ENCODE data around the gene C10orf120.

Gene C10orf120

GRCh38 chr10:122655524-122656307 lies 43.9 kb downstream of the C10orf120 start:
- Histone ChIP-seq H3K4me3 (ENCODE audit: insufficient read depth, low read depth, low read length) (no peak overlapping the region), H3K4me1 (ENCODE audit: control insufficient read depth, insufficient read depth, low read length) (no peaks in the 10 kb centered on the region), H3K36me3 (ENCODE audit: control insufficient read depth, insufficient read depth, low read length) (no peaks in the 10 kb centered on the region), H3K27me3 (ENCODE audit: control insufficient read depth, insufficient read depth, low read length, poor library complexity, severe bottlenecking) (no peaks in the 10 kb centered on the region), H3K9me3 (ENCODE audit: control insufficient read depth, low read length) (no peaks in the 10 kb centered on the region), H3K27ac (ENCODE audit: insufficient read depth, low read depth, low read length, poor library complexity, severe bottlenecking) (no peak overlapping the region)
- WGBS, 2 experiments = 95% methylated on average over 9 of the region's 9 CpGs

GRCh38 chr10:122650331-122650730 lies 49.3 kb downstream of the C10orf120 start:
- H3K4me1 ChIP-seq (ENCODE audit: control insufficient read depth, insufficient read depth, low read length) = no peaks in the 10 kb centered on the region
- no peak overlapping the region for H3K4me3 ChIP-seq (ENCODE audit: insufficient read depth, low read depth, low read length)
- 92 to 97% methylated on average over 2 of the region's 2 CpGs for WGBS, 2 experiments
- no peak overlapping the region for H3K27ac ChIP-seq (ENCODE audit: insufficient read depth, low read depth, low read length, poor library complexity, severe bottlenecking)
- no peaks in the 10 kb centered on the region for H3K27me3 ChIP-seq (ENCODE audit: control insufficient read depth, insufficient read depth, low read length, poor library complexity, severe bottlenecking)
- no peaks in the 10 kb centered on the region for H3K36me3 ChIP-seq (ENCODE audit: control insufficient read depth, insufficient read depth, low read length)
- H3K9me3 ChIP-seq (ENCODE audit: control insufficient read depth, low read length) = no peaks in the 10 kb centered on the region

- Histone ChIP-seq H3K27me3 (ENCODE audit: control insufficient read depth, insufficient read depth, low read length, poor library complexity, severe bottlenecking) (no peaks in the 10 kb centered on the region), H3K4me1 (ENCODE audit: control insufficient read depth, insufficient read depth, low read length) (no peaks in the 10 kb centered on the region), H3K36me3 (ENCODE audit: control insufficient read depth, insufficient read depth, low read length) (no peaks in the 10 kb centered on the region), H3K9me3 (ENCODE audit: control insufficient read depth, low read length) (no peaks in the 10 kb centered on the region), H3K4me3 (ENCODE audit: insufficient read depth, low read depth, low read length) (no peak overlapping the region), H3K27ac (ENCODE audit: insufficient read depth, low read depth, low read length, poor library complexity, severe bottlenecking) (no peak overlapping the region)
- 87 to 92% methylated on average over 5 of the region's 5 CpGs for WGBS, 2 experiments
These were observed 49.7 kb downstream of the C10orf120 start for GRCh38 chr10:122649903-122650302.

GRCh38 chr10:122648599-122649428 lies 50.8 kb downstream of the C10orf120 start:
- Histone ChIP-seq H3K27ac (ENCODE audit: insufficient read depth, low read depth, low read length, poor library complexity, severe bottlenecking) (no peak overlapping the region), H3K36me3 (ENCODE audit: control insufficient read depth, insufficient read depth, low read length) (no peaks in the 10 kb centered on the region), H3K4me3 (ENCODE audit: insufficient read depth, low read depth, low read length) (no peak overlapping the region), H3K4me1 (ENCODE audit: control insufficient read depth, insufficient read depth, low read length) (no peaks in the 10 kb centered on the region), H3K27me3 (ENCODE audit: control insufficient read depth, insufficient read depth, low read length, poor library complexity, severe bottlenecking) (no peaks in the 10 kb centered on the region), H3K9me3 (ENCODE audit: control insufficient read depth, low read length) (no peaks in the 10 kb centered on the region)
- 48 to 50% methylated on average over 10 of the region's 10 CpGs for WGBS, 2 experiments
